Activated CD4-positive, alpha-beta T cell treated with anti-CD3 and anti-CD28 coated beads, Interleukin-2, amount 10 ng/mL, durations not matched to agents 7 days and 5 days (primary cell): ENCODE data around the gene DAB2IP. TPM values are rescaled to one million over a fixed set of nuclear protein-coding genes. Genes with fewer than 3 reads are reported as not detected.

Experiments used
- CTCF ChIA-PET: fragments of 350-600 bp; sonication (Branson Sonifier 250); formaldehyde crosslinking; loops from one replicate; lab custom pipeline; 2021; ENCODE audit warnings: antibody characterized with exemption; lab: Charles Lee
- POLR2A ChIA-PET: fragments of 350-600 bp; sonication (Branson Sonifier 250); formaldehyde crosslinking; loops from one replicate; lab custom pipeline; 2021; ENCODE audit warnings: antibody characterized with exemption; lab: Charles Lee
- DNase-seq: peaks from one replicate; pipeline ENCODE4 v3.0.0-alpha.2; 2020
- H3K27ac Mint-ChIP-seq: one replicate; pipeline ENCODE4 v1.8.0; 2021; ENCODE audit warnings: mild to moderate bottlenecking, moderate library complexity, mixed read lengths
- H3K27me3 Mint-ChIP-seq: one replicate; pipeline ENCODE4 v1.8.0; 2021; ENCODE audit warnings: mixed read lengths
- H3K36me3 Mint-ChIP-seq: one replicate; pipeline ENCODE4 v1.8.0; 2021; ENCODE audit warnings: low read depth, mixed read lengths
- H3K4me1 Mint-ChIP-seq: one replicate; pipeline ENCODE4 v1.8.0; 2021; ENCODE audit warnings: mixed read lengths
- H3K4me3 Mint-ChIP-seq: one replicate; pipeline ENCODE4 v1.8.0; 2021; ENCODE audit warnings: mild to moderate bottlenecking, moderate library complexity, mixed read lengths
- H3K9me3 Mint-ChIP-seq: one replicate; pipeline ENCODE4 v1.8.0; 2021; ENCODE audit warnings: mixed read lengths
- total RNA-seq, 2 experiments: library from RNA; stranded (reverse); gene quantifications; one replicate each; pipeline ENCODE4 v1.2.3, GENCODE V29; 2021

Gene DAB2IP
- total RNA-seq, 2 experiments from 2014 or later = not detected

- H3K27me3 Mint-ChIP-seq = no peaks in the 10 kb centered on the region
- H3K4me3 Mint-ChIP-seq = no peak overlapping the region
- no peaks in the 10 kb centered on the region for H3K4me1 Mint-ChIP-seq
- DNase-seq = no peak
- H3K36me3 Mint-ChIP-seq = no peaks in the 10 kb centered on the region
- ChIA-PET CTCF (no interaction called here), POLR2A (no interaction called here)
- no peaks in the 10 kb centered on the region for H3K9me3 Mint-ChIP-seq
- H3K27ac Mint-ChIP-seq = no peak overlapping the region
Measured at GRCh38 chr9:121825031-121825691, 173.7 kb downstream of the DAB2IP start.

GRCh38 chr9:121826711-121827110 lies 175.3 kb downstream of the DAB2IP start:
- H3K4me3 Mint-ChIP-seq = no peak overlapping the region
- no peak for DNase-seq
- no peaks in the 10 kb centered on the region for H3K27me3 Mint-ChIP-seq
- no peaks in the 10 kb centered on the region for H3K9me3 Mint-ChIP-seq
- no peaks in the 10 kb centered on the region for H3K36me3 Mint-ChIP-seq
- H3K4me1 Mint-ChIP-seq = no peaks in the 10 kb centered on the region
- ChIA-PET POLR2A (no interaction called here), CTCF (no interaction called here)
- H3K27ac Mint-ChIP-seq = no peak overlapping the region

GRCh38 chr9:121827251-121827967 lies 176.0 kb downstream of the DAB2IP start:
- ChIA-PET POLR2A (no interaction called here), CTCF (no interaction called here)
- Mint-ChIP-seq H3K36me3 (no peaks in the 10 kb centered on the region), H3K27me3 (no peaks in the 10 kb centered on the region), H3K27ac (no peak overlapping the region), H3K4me1 (no peaks in the 10 kb centered on the region), H3K4me3 (no peak overlapping the region), H3K9me3 (no peaks in the 10 kb centered on the region)
- DNase-seq = no peak

GRCh38 chr9:121830441-121831140 lies 179.2 kb downstream of the DAB2IP start:
- no peaks in the 10 kb centered on the region for H3K36me3 Mint-ChIP-seq
- no peak for DNase-seq
- CTCF ChIA-PET = no interaction called here
- H3K9me3 Mint-ChIP-seq = no peaks in the 10 kb centered on the region
- POLR2A ChIA-PET = no interaction called here
- no peak overlapping the region for H3K4me3 Mint-ChIP-seq
- H3K27me3 Mint-ChIP-seq = no peaks in the 10 kb centered on the region
- H3K27ac Mint-ChIP-seq = no peak overlapping the region
- H3K4me1 Mint-ChIP-seq = no peaks in the 10 kb centered on the region

- POLR2A ChIA-PET = no interaction called here
- CTCF ChIA-PET = no interaction called here
- DNase-seq = no peak
Measured at GRCh38 chr9:121831869-121832268, 180.4 kb downstream of the DAB2IP start.

GRCh38 chr9:121833061-121833460 lies 181.6 kb downstream of the DAB2IP start:
- no peak overlapping the region for H3K27ac Mint-ChIP-seq
- DNase-seq = no peak
- no peaks in the 10 kb centered on the region for H3K4me1 Mint-ChIP-seq
- H3K27me3 Mint-ChIP-seq = no peaks in the 10 kb centered on the region
- CTCF ChIA-PET = interaction anchor here (1.1 kb wide), 1 partner anchor 9 kb away, joined by 3 read pairs; no protein-coding TSS in a partner anchor
- no peak overlapping the region for H3K4me3 Mint-ChIP-seq
- no peaks in the 10 kb centered on the region for H3K9me3 Mint-ChIP-seq
- H3K36me3 Mint-ChIP-seq = no peaks in the 10 kb centered on the region
- POLR2A ChIA-PET = interaction anchor here (0.5 kb wide), 1 partner anchor 1236 kb away, joined by 3 read pairs; no protein-coding TSS in a partner anchor

More at GRCh38 chr9:121831869-121832268, 180.4 kb downstream of the DAB2IP start:
- Mint-ChIP-seq H3K4me1 (no peaks in the 10 kb centered on the region), H3K27ac (no peak overlapping the region), H3K4me3 (no peak overlapping the region), H3K9me3 (no peaks in the 10 kb centered on the region), H3K36me3 (no peaks in the 10 kb centered on the region), H3K27me3 (no peaks in the 10 kb centered on the region)

Other genes starting within 250 kb of the DAB2IP start
- gene GGTA1, start 151.8 kb upstream of the DAB2IP start, total RNA-seq = not detected